Activated CD8-positive, alpha-beta memory T cell treated with anti-CD3 and anti-CD28 coated beads, Interleukin-2, amount 50 U/mL, for 48 hours (primary cell): ENCODE measurements around the gene DVL2.

Source experiments
- DNase-seq: peaks from one replicate; pipeline ENCODE4 v3.0.0-alpha.2; 2020

The DVL2 gene

DNA sequence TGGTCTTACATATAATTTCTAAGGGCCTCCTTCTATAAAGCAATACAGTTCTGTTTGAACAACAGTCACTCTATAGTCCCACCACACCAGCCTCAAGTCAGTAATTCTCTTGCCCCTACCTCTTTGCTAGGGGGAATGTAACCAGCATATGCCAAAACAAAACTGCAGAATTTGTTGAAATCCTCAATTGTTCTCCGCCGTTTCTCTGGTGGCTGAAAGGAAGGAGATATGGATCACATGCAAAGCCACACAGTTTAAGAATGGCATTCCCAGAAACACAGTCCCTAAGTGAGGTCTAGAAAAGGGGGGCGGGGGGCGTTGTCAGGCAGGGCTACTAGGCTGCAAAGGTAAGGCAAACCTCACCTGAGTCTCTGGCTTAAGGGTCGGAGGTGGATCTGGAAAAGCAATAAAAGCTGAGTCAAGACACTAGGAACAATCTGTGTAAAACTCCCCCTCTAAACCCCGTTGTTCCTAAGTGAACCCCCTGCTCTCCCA lies 3.0 kb upstream of the DVL2 start:
- no peak for DNase-seq

GRCh38 chr17:7236808-7237207 lies 2.5 kb upstream of the DVL2 start:
- DNase-seq = no peak

- DNase-seq = no peak
These were observed 1.7 kb upstream of the DVL2 start for GRCh38 chr17:7235693-7236665.

- no peak for DNase-seq
These were observed 625 bp downstream of the DVL2 start for GRCh38 chr17:7233701-7234082.

GRCh38 chr17:7232114-7232513 lies 2.2 kb downstream of the DVL2 start:
- DNase-seq = no peak

- no peak for DNase-seq
These were observed 4.8 kb downstream of the DVL2 start for GRCh38 chr17:7229504-7229903.

- DNase-seq = no peak
These were observed 5.4 kb downstream of the DVL2 start for GRCh38 chr17:7228920-7229319.

DNA sequence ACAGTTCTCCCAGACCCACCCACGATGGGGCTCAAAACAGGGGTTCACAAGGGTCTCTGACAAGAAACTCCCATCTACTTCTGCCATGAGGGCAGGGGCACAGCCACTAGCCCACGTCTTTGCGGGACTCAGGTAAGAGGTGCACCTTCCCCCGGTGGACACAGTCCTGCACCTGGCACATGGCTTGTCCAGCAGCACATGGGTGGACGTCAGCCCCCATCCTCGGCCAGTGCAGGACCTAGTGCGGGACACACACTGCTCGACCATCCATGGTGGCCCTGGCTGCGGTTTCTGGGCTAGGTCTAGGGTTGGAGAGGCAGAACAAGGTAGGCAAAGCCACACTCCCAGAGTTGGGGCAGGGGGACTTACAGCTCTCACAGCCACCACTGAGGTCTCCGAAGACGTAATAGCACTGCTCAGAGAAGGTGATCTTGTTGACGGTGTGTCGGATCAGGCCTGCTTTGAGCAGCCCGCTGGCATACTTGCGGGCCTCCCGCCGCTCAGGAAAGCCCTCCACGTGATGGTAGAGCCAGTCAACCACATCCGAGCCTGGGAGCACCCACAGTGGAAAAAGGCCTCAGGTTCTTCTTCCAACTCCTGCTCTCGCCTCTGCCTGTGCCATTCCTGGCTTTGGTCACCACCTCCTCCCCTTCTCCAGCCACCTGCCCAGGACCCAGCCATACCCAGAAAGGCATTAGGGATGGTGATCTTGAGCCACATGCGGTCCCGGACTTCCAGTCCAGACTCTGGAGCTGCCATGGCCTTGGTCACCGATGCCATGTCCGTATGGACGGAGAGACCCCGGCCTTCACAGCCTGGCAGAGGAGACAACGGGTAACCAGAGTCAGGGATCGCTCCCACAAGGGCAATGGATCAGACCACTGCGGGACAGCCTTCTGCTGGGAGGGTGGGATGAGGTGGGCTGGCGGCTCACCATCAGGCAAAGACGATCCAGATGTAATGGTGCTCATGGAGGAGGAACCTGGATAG lies 7.3 kb downstream of the DVL2 start:
- DNase-seq = no peak

- no peak for DNase-seq
These were observed 8.5 kb downstream of the DVL2 start for GRCh38 chr17:7225711-7226331.

DNA sequence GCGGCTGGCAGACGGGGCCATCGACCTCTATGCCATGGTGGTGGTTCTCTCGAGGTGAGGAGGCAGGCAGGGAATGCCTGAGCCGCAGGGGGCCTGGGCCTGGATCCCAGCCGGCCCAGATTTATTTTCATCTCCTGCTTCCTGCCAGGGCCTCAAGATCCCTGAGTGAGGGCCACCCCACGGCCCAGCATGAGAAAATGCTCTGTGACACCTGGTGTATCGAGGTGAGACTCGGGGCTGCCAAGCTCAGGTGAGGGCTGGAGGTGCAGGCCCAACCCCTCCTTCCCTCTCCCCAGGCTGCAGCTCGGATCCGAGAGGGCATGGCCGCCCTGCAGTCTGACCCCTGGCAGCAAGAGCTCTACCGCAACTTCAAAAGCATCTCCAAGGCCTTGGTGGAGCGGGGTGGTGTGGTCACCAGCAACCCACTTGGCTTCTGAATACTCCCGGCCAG lies 9.6 kb downstream of the DVL2 start:
- no peak for DNase-seq

- no peak for DNase-seq
These were observed 10.2 kb downstream of the DVL2 start for GRCh38 chr17:7224110-7224509.

DNA sequence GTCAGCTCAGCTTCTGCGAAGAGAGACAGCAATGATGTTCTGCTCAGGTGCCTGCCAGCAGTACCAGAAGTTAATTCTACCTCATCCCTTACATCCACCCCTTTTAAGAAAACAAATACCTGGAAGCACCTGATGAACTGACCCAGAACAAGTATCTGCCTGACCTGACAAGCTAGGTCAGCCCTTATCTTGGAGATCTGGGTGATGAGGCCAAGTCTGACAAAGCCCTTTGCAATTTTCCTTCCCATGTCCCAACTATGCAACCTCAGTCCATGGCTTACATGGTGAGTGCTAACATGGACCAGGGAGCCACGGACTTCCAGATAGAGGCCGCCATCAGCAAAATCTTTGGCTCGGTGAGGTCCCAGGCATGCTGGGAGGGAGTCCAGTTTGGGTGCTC lies 10.9 kb downstream of the DVL2 start:
- DNase-seq = no peak

- DNase-seq = no peak
These were observed 11.4 kb downstream of the DVL2 start for GRCh38 chr17:7222972-7223292.

- no peak for DNase-seq
These were observed 12.0 kb downstream of the DVL2 start for GRCh38 chr17:7222093-7222971.

- no peak for DNase-seq
These were observed 12.8 kb downstream of the DVL2 start for GRCh38 chr17:7221278-7222092.

DNA sequence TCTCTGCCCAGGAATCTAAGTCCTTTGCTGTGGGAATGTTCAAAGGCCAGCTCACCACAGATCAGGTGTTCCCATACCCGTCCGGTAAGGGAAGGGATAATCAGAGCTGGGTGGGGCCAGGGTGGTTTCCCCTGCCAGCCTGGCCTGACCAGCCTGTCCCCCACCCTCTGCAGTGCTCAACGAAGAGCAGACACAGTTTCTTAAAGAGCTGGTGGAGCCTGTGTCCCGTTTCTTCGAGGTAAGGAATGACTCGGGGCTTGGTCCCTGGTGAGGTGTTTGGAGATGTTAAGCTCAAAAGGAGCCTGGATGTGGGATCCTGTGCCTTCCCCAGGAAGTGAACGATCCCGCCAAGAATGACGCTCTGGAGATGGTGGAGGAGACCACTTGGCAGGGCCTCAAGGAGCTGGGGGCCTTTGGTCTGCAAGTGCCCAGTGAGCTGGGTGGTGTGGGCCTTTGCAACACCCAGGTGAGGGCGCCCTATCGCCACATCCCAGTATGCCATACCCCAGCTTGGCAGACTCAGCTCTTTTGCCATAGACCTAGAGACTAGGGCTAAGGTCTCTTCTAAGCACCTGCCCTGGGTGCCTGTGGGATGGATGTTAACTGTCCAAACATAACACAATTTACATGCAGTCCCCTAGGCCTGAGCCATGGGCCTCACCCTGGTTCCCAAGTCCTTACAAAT lies 13.6 kb downstream of the DVL2 start:
- DNase-seq = peak; percentile 81

DNA sequence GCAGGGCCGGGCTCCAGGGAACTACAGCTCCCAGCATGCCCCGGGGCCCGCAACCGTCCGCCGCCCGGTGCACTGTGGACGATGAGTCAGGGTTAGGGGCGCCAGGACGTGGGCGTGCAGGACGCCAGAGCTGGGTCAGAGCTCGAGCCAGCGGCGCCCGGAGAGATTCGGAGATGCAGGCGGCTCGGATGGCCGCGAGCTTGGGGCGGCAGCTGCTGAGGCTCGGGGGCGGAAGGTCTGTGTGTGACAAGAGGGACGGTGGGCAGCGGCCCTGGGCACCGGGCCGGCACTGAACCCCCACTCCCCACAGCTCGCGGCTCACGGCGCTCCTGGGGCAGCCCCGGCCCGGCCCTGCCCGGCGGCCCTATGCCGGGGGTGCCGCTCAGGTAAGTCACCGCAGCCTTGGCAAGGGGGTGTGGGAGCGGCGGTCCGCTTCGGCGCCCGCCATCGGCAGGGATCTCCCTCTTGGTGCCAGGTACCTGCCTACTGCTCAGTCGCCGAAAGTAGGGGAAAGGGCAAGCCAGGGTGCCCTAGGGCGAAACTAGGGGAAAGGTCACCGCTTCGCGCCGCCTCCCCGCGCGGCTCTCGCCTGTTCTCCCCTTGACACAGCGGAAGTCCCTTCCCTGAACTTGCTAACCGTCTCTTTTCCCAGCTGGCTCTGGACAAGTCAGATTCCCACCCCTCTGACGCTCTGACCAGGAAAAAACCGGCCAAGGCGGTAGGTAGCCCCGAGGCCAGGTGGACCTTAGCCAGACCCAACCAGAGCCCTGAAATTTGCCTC lies 14.3 kb downstream of the DVL2 start, which contains the start of the genes ACADVL and DLG4:
TSS of gene ACADVL (plus strand) at position 127 of the 781 bp plus-strand sequence. CDS start at position 174, 47 bp downstream.
TSS of gene DLG4 (minus strand) at position 25 of the 781 bp plus-strand sequence.
- DNase-seq = peak; percentile 93

DNA sequence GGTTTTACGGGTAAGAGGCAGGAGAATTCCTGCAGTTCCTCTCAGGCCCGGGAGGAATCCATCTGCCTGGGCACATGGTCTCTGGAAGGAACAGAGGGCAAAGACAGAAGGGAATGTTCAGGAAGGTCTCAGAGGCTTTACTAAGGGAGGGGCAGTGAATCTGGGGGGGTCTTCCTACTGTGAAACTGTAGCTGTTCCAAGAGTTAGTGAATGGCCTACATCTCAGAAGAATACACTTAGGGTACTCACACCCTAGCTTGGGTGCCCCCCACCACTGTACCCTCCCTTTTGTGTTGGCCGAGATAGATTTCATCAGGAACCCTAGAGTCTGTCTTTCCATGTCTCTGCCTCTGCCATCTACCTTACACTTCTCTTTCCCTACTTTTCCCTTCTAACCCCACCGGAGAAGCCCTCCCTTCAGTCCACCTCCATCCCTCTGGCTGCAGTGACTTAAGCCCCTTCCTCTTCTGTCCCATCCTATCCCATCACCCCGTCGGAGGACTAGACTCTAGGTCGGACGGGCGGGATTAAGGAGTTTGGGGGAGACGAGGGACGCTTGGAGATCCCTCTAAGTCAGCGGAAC lies 15.0 kb downstream of the DVL2 start:
- no peak for DNase-seq

DNA sequence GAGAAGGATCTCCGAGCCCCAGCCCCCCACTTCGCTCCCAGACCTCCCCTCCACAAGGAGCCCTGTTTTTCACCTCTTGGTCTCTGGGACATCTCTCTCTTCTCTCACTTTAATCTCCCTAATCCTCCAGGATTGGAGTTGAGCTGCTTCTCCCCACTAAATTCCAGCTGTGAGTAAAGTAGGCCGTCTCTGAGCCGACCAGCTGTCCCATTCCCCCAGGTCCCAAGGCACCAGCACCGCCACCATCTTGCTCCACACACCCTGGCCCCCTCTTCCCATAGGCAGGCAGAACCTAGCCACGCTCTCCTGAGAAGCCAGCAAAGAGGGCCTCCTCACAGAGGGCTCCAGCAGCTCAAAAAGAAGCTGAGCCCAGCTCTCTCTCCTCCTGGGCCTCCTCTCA lies 15.6 kb downstream of the DVL2 start:
- no peak for DNase-seq
